ENCODE results near the gene PAK6.

DNA sequence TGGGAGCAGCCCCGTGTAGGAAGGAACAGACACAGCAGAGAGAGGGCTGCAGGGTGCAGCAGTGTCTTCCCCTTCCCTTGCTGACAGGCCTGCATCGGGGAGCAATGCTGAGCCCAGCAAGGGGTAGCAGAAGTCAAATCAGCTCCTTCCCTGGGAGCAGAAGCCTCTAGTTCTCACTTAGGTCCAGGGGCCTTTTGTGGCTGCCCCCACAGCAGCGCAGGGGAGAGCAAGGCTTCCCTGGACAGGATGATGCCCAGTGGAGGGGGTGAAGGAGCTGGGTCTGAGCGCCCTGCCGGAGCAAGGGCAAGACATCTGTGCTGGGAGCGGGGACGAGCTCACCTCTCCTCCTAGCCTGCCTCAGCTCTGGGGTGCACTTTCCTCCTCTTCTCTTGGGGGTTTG, 68.0 kb downstream of the PAK6 start:
- TF ChIP-seq CTCF (conservative IDR thresholded peaks at IDR 0.05; ENCODE audit: low read depth, low read length) (no peak), EZH2 (IDR thresholded peaks at IDR 0.05; ENCODE audit: borderline replicate concordance, low read depth, low read length, poor library complexity, severe bottlenecking) (no peak)
